Measurements from ENCODE around the gene KANK4.
"Not testable (repeated sequence)": the region's sequence is repeated elsewhere in the genome, so short reads cannot be mapped to it uniquely, and the experiment has no call there.

DNA sequence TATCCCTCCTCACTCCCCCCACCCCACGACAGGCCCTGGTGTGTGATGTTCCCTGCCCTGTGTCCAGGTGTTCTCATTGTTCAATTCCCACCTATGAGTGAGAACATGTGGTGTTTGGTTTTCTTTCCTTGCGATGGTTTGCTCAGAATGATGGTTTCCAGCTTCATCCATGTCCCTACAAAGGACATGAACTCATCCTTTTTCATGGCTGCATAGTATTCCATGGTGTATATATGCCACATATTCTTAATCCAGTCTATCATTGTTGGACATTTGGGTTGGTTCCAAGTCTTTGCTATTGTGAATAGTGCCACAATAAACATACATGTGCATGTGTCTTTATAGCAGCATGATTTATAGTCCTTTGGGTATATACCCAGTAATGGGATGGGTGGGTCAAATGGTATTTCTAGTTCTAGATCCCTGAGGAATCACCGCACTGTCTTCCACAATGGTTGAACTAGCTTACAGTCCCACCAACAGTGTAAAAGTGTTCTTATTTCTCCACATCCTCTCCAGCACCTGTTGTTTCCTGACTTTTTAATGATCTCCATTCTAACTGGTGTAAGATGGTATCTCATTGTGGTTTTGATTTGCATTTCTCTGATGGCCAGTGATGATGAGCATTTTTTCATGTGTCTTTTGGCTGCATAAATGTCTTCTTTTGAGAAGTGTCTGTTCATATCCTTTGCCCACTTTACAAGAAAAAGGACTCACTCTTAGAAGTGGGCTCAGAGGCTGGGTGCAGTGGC is 79.4 kb downstream of the KANK4 start:
- TF ChIP-seq, protein P1, sequence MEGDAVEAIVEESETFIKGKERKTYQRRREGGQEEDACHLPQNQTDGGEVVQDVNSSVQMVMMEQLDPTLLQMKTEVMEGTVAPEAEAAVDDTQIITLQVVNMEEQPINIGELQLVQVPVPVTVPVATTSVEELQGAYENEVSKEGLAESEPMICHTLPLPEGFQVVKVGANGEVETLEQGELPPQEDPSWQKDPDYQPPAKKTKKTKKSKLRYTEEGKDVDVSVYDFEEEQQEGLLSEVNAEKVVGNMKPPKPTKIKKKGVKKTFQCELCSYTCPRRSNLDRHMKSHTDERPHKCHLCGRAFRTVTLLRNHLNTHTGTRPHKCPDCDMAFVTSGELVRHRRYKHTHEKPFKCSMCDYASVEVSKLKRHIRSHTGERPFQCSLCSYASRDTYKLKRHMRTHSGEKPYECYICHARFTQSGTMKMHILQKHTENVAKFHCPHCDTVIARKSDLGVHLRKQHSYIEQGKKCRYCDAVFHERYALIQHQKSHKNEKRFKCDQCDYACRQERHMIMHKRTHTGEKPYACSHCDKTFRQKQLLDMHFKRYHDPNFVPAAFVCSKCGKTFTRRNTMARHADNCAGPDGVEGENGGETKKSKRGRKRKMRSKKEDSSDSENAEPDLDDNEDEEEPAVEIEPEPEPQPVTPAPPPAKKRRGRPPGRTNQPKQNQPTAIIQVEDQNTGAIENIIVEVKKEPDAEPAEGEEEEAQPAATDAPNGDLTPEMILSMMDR (IDR thresholded peaks at IDR 0.05) = not testable (repeated sequence)
- TF ChIP-seq POLR2A, EP300 (IDR thresholded peaks at IDR 0.05): not testable (repeated sequence)
